Natural killer cell (primary cell): Measurements from ENCODE around the gene PLP1. TPM values are rescaled to one million over a fixed set of nuclear protein-coding genes. Genes with fewer than 3 reads are reported as not detected.

Source experiments
- ATAC-seq, 3 donors: fragments of 150-1000 bp in 2 of 3; fragments of 200-7000 bp in 1 of 3; cut with Tn5 transposase; 1 replicate in 1 of 3; 2 replicates in 2 of 3; pipeline ENCODE4 v1.10.0; 2021; ENCODE audit warnings: mild to moderate bottlenecking in 2 of 3, moderate library complexity in 2 of 3
- DNase-seq, 2 donors: peaks; one replicate each; pipeline versions ENCODE4 v3.0.0 to v3.0.0-alpha.2; 2013 to 2021; ENCODE audit warnings: mixed read lengths in 1 of 2
- H3K27ac ChIP-seq: one replicate; pipeline ENCODE4 v1.5.1; 2013; ENCODE audit warnings: mild to moderate bottlenecking, low read length
- H3K27me3 ChIP-seq: one replicate; pipeline ENCODE4 v1.6.1; 2013; ENCODE audit warnings: low read length; ENCODE audit not compliant: control insufficient read depth, insufficient read depth
- H3K36me3 ChIP-seq: one replicate; pipeline ENCODE4 v1.6.1; 2013; ENCODE audit warnings: low read length; ENCODE audit not compliant: control insufficient read depth, insufficient read depth
- H3K4me1 ChIP-seq: one replicate; pipeline ENCODE4 v1.6.1; 2013; ENCODE audit warnings: low read length; ENCODE audit not compliant: control insufficient read depth, insufficient read depth
- H3K4me3 ChIP-seq: one replicate; pipeline ENCODE4 v1.5.1; 2013; ENCODE audit warnings: low read length
- H3K9me3 ChIP-seq: one replicate; pipeline ENCODE4 v1.6.1; 2013; ENCODE audit warnings: low read length; ENCODE audit not compliant: control insufficient read depth, insufficient read depth
- H3K27ac Mint-ChIP-seq, 2 donors: one replicate each; pipeline ENCODE4 v1.8.0; 2022; ENCODE audit warnings: mild to moderate bottlenecking in 2 of 2, mixed read lengths in 2 of 2, moderate library complexity in 1 of 2
- H3K27me3 Mint-ChIP-seq, 2 donors: one replicate each; pipeline ENCODE4 v1.8.0; 2022; ENCODE audit warnings: low read depth in 2 of 2, mixed read lengths in 2 of 2
- H3K36me3 Mint-ChIP-seq: one replicate; pipeline ENCODE4 v1.8.0; 2022; ENCODE audit warnings: mixed read lengths
- H3K4me1 Mint-ChIP-seq, 2 donors: one replicate each; pipeline ENCODE4 v1.8.0; 2022; ENCODE audit warnings: mixed read lengths in 2 of 2
- H3K4me3 Mint-ChIP-seq: one replicate; pipeline ENCODE4 v1.8.0; 2022; ENCODE audit warnings: mild to moderate bottlenecking, moderate library complexity, mixed read lengths
- H3K9me3 Mint-ChIP-seq, 2 donors: one replicate each; pipeline ENCODE4 v1.8.0; 2022; ENCODE audit warnings: mixed read lengths in 2 of 2
- CTCF ChIP-seq: fragments of 200-600 bp; IDR thresholded peaks from one replicate; pipeline ENCODE4 v1.8.0; 2022; ENCODE audit warnings: antibody characterized with exemption
- WGBS: methylation state at CpG from one replicate; pipeline ENCODE4 v1.1.7; 2013; ENCODE audit warnings: missing lambda C conversion rate; ENCODE audit not compliant: insufficient coverage; 5-methylcytosine and 5-hydroxymethylcytosine counted together
- intact Hi-C: fragments of 100-400 bp; cut with micrococcal nuclease; formaldehyde crosslinking; loops from one replicate; pipeline ENCODE4 v1.14.2; 2022
- total RNA-seq, 4 donors: library from RNA; stranded (reverse); fragments of 120-200 nt in 1 of 4; gene quantifications; one replicate each; pipeline versions ENCODE4 v1.2.3 to v1.2.4, GENCODE V29; 2013 to 2022

PLP1 gene
- total RNA-seq, 3 donors from 2014 or later (not counting 1 experiment from before 2014, with no cell fraction given): not detected

GRCh38 chrX:103734125-103734760 lies 42.4 kb upstream of the PLP1 start:
- Mint-ChIP-seq H3K9me3 (no peaks in the 10 kb centered on the region), H3K36me3 (no peaks in the 10 kb centered on the region), H3K4me1 (peaks cover 8 to 14% of the 10 kb centered on the region in 2 donors)

GRCh38 chrX:103737696-103738095 lies 38.9 kb upstream of the PLP1 start:
- H3K9me3 ChIP-seq: no peaks in the 10 kb centered on the region
- no peak overlapping the region for H3K4me3 Mint-ChIP-seq

More at GRCh38 chrX:103734125-103734760, 42.4 kb upstream of the PLP1 start:
- Histone ChIP-seq H3K27me3 (no peaks in the 10 kb centered on the region), H3K4me1 (peaks cover 4% of the 10 kb centered on the region), H3K4me3 (no peak overlapping the region), H3K36me3 (no peaks in the 10 kb centered on the region), H3K9me3 (no peaks in the 10 kb centered on the region), H3K27ac (no peak overlapping the region)
- H3K4me3 Mint-ChIP-seq: no peak overlapping the region
- TF ChIP-seq CTCF: no peak
- intact Hi-C loops: no loop called here
- 49% methylated on average over 3 of the region's 4 CpGs for WGBS
- no peak for DNase-seq
- peaks cover 3 to 14% of the 10 kb centered on the region in 2 donors for H3K27me3 Mint-ChIP-seq
- ATAC-seq: no peak
- H3K27ac Mint-ChIP-seq: no peak overlapping the region

GRCh38 chrX:103739421-103739820 lies 37.2 kb upstream of the PLP1 start:
- ATAC-seq: no peak
- no peaks in the 10 kb centered on the region for H3K36me3 ChIP-seq
- H3K4me1 Mint-ChIP-seq: no peaks in the 10 kb centered on the region

More at GRCh38 chrX:103737696-103738095, 38.9 kb upstream of the PLP1 start:
- Mint-ChIP-seq H3K36me3 (no peaks in the 10 kb centered on the region), H3K9me3 (no peaks in the 10 kb centered on the region), H3K27me3 (peaks cover 0 to 7% of the 10 kb centered on the region in 2 donors), H3K4me1 (no peaks in the 10 kb centered on the region), H3K27ac (no peak overlapping the region)
- Histone ChIP-seq H3K4me3 (no peak overlapping the region), H3K27ac (no peak overlapping the region), H3K36me3 (no peaks in the 10 kb centered on the region), H3K4me1 (no peaks in the 10 kb centered on the region), H3K27me3 (no peaks in the 10 kb centered on the region)
- intact Hi-C loops: no loop called here
- DNase-seq (no peak), ATAC-seq (no peak)
- TF ChIP-seq CTCF: no peak

More at GRCh38 chrX:103739421-103739820, 37.2 kb upstream of the PLP1 start:
- H3K4me3 ChIP-seq: no peak overlapping the region
- Mint-ChIP-seq H3K36me3 (no peaks in the 10 kb centered on the region), H3K4me3 (no peak overlapping the region), H3K27ac (no peak overlapping the region), H3K9me3 (no peaks in the 10 kb centered on the region), H3K27me3 (no peaks in the 10 kb centered on the region)
- H3K4me1 ChIP-seq: no peaks in the 10 kb centered on the region
- intact Hi-C loops: no loop called here
- DNase-seq: no peak
- no peak for TF ChIP-seq CTCF
- no peaks in the 10 kb centered on the region for H3K27me3 ChIP-seq
- H3K27ac ChIP-seq: no peak overlapping the region
- 83% methylated on average over 1 of the region's 1 CpG for WGBS
- no peaks in the 10 kb centered on the region for H3K9me3 ChIP-seq
